Body of pancreas (tissue), 4 donors: ENCODE measurements around the gene NEDD9. TPM values are rescaled to one million over a fixed set of nuclear protein-coding genes. Genes with fewer than 3 reads are reported as not detected.

Experiments used
- ATAC-seq: fragments of 150-250 bp; one replicate; pipeline ENCODE4 v1.9.1; 2016
- DNase-seq, 4 donors: peaks; one replicate each; pipeline ENCODE4 v3.0.0-alpha.2; 2019
- H3K27ac ChIP-seq, 4 donors: fragments of 200-600 bp; sonication (generic); 1 replicate in 3 of 4; 2 replicates in 1 of 4; pipeline versions ENCODE4 v1.5.1 to v1.6.1; 2016 to 2019; ENCODE audit warnings: mild to moderate bottlenecking in 1 of 4, mixed read lengths in 1 of 4, moderate library complexity in 1 of 4
- H3K27me3 ChIP-seq, 2 donors: fragments of 200-600 bp; sonication (generic); one replicate each; pipeline ENCODE4 v1.6.0; 2016; ENCODE audit warnings: mild to moderate bottlenecking in 1 of 2
- H3K36me3 ChIP-seq, 2 donors: fragments of 200-600 bp; sonication (generic); replicated peaks in 1 of 2; 2 replicates each; pipeline ENCODE4 v1.5.1; 2016; ENCODE audit warnings: low read depth in 2 of 2; ENCODE audit not compliant: insufficient read depth in 1 of 2
- H3K4me1 ChIP-seq: fragments of 200-600 bp; sonication (generic); one replicate; pipeline ENCODE4 v1.6.0; 2016
- H3K4me3 ChIP-seq, 2 donors: fragments of 200-600 bp; sonication (generic); 1 replicate in 1 of 2; 2 replicates in 1 of 2; pipeline ENCODE4 v1.5.1; 2016 to 2019
- H3K9me3 ChIP-seq, 3 donors: fragments of 200-600 bp; sonication (generic); 1 replicate in 2 of 3; 2 replicates in 1 of 3; pipeline ENCODE4 v1.5.1; 2016
- CTCF ChIP-seq, 7 experiments: fragments of 450-650 bp in 4 of 7; fragments of 200-600 bp in 3 of 7; sonication (generic) in 3 of 7; IDR thresholded peaks; one replicate each; pipeline ENCODE4 v1.5.1; 2016 to 2019; ENCODE audit warnings: antibody characterized with exemption in 7 of 7
- POLR2A ChIP-seq, 3 donors: fragments of 450-650 bp; IDR thresholded peaks; one replicate each; pipeline ENCODE4 v1.6.1; 2016; ENCODE audit warnings: antibody characterized with exemption in 3 of 3, mild to moderate bottlenecking in 2 of 3
- WGBS, 2 donors: methylation state at CpG; one replicate each; pipeline ENCODE4 v1.1.5; 2017; 5-methylcytosine and 5-hydroxymethylcytosine counted together
- intact Hi-C: fragments of 100-400 bp; cut with DNase I; formaldehyde crosslinking; loops from one replicate; pipeline ENCODE4 v1.15.1; 2023
- total RNA-seq, 2 donors: library from RNA; depleted of rRNA; stranded (reverse); fragments of >200 nt; gene quantifications; one replicate each; pipeline ENCODE4 v1.1.0, GENCODE V29; 2016

Gene NEDD9
- total RNA-seq, 2 donors from 2014 or later, result 22.8 to 58.3 TPM

DNA sequence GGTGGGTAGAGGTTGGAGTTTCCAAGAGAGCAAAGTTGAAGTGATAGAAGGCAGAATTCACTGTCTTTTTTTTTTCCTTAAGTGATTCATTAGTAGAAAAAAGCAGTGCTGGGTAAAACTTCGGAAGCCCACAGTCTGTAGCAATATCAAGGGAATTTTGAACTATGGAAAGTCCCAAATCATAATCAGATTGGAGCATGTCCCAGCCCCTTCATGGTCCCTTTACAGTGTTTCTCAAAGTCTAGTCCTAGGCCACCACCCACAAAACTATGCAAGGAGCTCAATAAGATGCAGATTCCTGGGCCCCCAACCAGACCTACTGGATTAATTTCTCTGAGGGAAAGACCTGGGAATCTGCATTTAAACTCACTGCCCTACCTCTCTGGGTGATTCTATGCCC is 22.6 kb downstream of the NEDD9 start:
- intact Hi-C loops, result no loop called here
- peaks cover 50% of the 10 kb centered on the region for H3K4me1 ChIP-seq
- ATAC-seq, result no peak
- H3K27ac ChIP-seq, result peak overlapping the region in 2 of 4 donors; percentile 32 to 51
- WGBS, 2 donors, result 43 to 49% methylated on average over 1 of the region's 1 CpG
- no peak for TF ChIP-seq POLR2A (IDR thresholded peaks at IDR 0.05)
- TF ChIP-seq CTCF (IDR thresholded peaks at IDR 0.05), result no peak
- H3K9me3 ChIP-seq, result no peaks in the 10 kb centered on the region
- H3K27me3 ChIP-seq, result no peaks in the 10 kb centered on the region
- no peak for DNase-seq
- H3K36me3 ChIP-seq, result no peaks in the 10 kb centered on the region
- no peak overlapping the region for H3K4me3 ChIP-seq

GRCh38 chr6:11209369-11209768 is 23.1 kb downstream of the NEDD9 start:
- DNase-seq (no peak), ATAC-seq (no peak)
- H3K4me3 ChIP-seq, result no peak overlapping the region
- H3K36me3 ChIP-seq, result no peaks in the 10 kb centered on the region
- intact Hi-C loops, result no loop called here
- peaks cover 45% of the 10 kb centered on the region for H3K4me1 ChIP-seq
- no peak for TF ChIP-seq CTCF (IDR thresholded peaks at IDR 0.05)
- no peak for TF ChIP-seq POLR2A (IDR thresholded peaks at IDR 0.05)
- no peaks in the 10 kb centered on the region for H3K9me3 ChIP-seq
- H3K27me3 ChIP-seq, result no peaks in the 10 kb centered on the region
- 76 to 87% methylated on average over 5 of the region's 5 CpGs for WGBS, 2 donors
- peak overlapping the region in 2 of 4 donors; percentile 32 to 51 for H3K27ac ChIP-seq

- DNase-seq, result no peak
- intact Hi-C loops, result no loop called here
- TF ChIP-seq POLR2A (IDR thresholded peaks at IDR 0.05), result no peak
- no peak for TF ChIP-seq CTCF (IDR thresholded peaks at IDR 0.05)
- Histone ChIP-seq H3K36me3 (no peaks in the 10 kb centered on the region), H3K9me3 (no peaks in the 10 kb centered on the region), H3K4me3 (no peak overlapping the region), H3K4me1 (peaks cover 44% of the 10 kb centered on the region), H3K27ac (peak overlapping the region in 1 of 4 donors; percentile 51), H3K27me3 (no peaks in the 10 kb centered on the region)
- WGBS, 2 donors, result 62 to 71% methylated on average over 1 of the region's 1 CpG
- ATAC-seq, result no peak
These were observed 23.6 kb downstream of the NEDD9 start for GRCh38 chr6:11208854-11209253.

- WGBS, 2 donors, result 66 to 69% methylated on average over 3 of the region's 3 CpGs
- DNase-seq (no peak), ATAC-seq (no peak)
- Histone ChIP-seq H3K27ac (peak overlapping the region in 2 of 4 donors; percentile 73 to 84), H3K36me3 (no peaks in the 10 kb centered on the region), H3K4me1 (peaks cover 50% of the 10 kb centered on the region), H3K27me3 (no peaks in the 10 kb centered on the region), H3K9me3 (no peaks in the 10 kb centered on the region), H3K4me3 (no peak overlapping the region)
- intact Hi-C loops, result no loop called here
- TF ChIP-seq POLR2A (IDR thresholded peaks at IDR 0.05) (no peak), CTCF (IDR thresholded peaks at IDR 0.05) (no peak)
These were observed 24.2 kb downstream of the NEDD9 start for GRCh38 chr6:11208267-11208666.

- Histone ChIP-seq H3K36me3 (no peaks in the 10 kb centered on the region), H3K4me3 (no peak overlapping the region), H3K4me1 (peaks cover 52% of the 10 kb centered on the region), H3K27ac (peak overlapping the region; percentile 73 to 84 (median 75)), H3K27me3 (no peaks in the 10 kb centered on the region), H3K9me3 (no peaks in the 10 kb centered on the region)
- WGBS, 2 donors, result 56 to 66% methylated on average over 5 of the region's 5 CpGs
- ATAC-seq (peak; percentile 86), DNase-seq (peak; percentile 62 to 90 (median 78))
- intact Hi-C loops, result no loop called here
- TF ChIP-seq POLR2A (IDR thresholded peaks at IDR 0.05), result no peak
- no peak for TF ChIP-seq CTCF (IDR thresholded peaks at IDR 0.05)
These were observed 25.1 kb downstream of the NEDD9 start for GRCh38 chr6:11207199-11207968.
